ENCODE measurements around the gene METTL21A.

Gene METTL21A

DNA sequence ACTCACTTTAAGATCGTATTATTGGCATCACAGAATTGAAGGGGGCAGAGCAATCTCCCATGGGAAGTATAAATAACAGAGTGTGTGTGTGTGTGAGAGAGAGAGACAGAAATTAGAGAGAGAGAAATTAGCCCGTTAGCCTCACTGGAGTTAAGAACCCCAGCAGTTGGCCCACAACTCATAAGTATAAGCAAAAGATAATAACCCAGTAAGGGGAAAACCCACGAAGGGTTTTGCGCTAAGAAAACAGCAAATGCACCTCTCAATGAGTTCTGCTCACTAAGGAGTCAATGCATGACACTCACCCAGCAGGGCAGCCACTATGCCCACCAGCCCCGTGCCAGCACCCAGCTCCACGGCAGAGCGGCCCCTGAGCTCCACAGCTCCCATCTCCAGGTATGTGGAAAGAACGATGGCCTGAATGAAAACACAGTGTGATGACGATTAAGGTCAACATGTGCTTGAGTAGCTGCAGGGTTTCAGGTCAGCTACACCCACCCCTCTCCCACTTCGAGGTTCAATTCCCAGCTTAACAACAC, 3.6 kb downstream of the METTL21A start:
- no peak for DNase-seq

DNA sequence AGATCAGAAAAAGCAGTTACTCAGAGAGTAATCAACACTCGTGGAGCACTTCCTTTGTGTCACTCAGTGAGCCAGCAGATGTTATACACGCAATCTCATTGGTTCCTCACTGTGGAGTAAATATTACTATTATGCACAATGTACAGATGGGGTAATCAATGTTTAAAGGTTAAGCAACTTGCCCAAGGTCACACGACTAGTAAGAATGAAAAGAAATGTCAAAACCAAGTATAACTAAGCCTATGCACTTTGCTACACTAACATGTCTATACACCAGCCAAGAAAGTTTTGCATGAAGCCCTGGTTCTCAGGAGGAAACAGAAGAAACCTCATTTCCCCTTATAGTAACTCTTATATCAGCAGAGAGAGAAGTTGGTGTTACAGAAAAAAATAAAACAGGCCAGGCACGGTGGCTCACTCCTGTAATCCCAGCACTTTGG, 5.4 kb downstream of the METTL21A start:
- no peak for DNase-seq

DNA sequence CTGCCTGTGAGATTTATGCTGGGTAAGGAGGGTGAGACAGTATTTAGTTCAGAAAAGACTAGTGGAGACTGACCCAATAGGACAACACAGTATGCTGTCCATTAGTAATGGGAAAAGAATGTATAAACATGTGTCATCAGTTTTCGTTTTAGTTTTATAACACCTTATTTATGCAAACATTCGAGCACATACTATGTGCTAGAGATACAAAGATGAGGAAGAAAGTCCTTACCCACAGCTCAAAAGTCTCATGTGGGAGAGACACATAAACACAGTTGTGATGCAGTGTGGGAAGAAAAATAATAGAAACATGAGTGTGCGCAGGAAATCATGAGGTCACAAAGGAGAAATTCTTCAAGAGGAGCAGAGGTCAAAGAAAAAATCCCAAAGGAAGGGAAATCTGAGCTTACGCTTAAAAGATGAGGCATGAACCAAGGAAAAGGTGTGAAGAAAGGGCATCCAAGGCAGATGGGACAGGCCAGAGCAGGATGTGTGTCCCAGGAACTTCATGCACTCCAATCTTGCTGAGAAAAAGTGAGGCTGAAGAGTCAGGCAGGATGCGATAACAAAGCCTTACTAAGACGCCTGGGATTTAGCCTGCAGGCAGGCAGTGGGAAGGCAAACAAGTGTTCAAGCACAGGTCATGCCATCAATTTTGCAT, 8.1 kb downstream of the METTL21A start:
- no peak for DNase-seq

DNA sequence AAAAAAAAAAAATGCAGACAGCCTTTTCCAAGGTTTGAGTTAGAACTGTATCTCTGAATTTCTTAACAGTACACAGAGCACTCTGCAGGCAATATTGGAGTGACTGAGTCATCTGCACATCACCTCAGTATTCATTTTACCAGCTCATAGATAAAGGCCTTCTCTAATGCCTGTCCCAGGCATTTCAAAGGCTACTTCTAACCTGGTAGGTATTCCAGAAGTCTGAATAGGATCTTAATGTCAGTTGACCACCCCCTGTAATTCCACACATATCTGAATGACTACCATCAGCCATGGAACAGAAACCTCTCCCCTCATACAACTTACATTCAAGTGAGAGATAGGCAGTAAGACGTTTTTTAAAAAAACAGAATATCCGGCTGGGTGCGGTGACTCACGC, 9.0 kb downstream of the METTL21A start:
- DNase-seq = no peak

DNA sequence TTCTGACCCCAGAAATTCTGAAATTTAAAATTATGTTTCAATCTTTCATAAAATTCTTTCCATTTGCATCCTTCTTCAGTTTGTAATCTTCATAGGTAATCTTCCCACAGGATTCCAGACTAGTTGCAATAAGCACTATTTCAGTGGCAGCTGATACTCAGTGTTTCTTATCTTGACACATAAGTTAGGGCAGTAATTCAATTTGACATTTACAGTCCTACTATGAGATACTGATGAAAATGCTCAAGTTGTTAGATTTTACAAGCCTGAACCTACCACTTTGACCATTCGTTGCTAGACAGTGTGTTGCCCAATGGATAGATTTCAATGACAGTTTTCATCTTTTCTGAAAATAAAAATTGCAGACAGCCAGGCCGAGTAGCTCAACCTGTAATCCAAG, 10.4 kb downstream of the METTL21A start:
- no peak for DNase-seq

DNA sequence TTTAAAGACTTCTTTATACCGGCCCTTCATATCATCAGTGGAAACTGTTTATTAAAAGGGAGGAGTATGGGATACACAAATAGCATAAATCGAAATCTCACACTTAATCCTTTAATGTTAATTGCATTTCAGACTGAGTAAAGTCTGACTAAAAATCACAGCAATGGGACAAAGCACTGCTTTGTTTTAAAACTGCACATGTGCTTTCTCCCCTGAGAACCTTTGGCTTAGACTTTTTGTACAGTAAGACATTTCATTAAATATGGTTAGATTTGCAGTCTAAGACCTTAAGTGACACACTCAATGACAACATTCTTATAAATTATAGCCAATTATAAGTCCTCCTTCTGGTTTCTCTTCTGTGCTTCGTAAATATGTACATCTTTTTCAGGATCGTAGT, 12.5 kb downstream of the METTL21A start:
- DNase-seq = no peak

DNA sequence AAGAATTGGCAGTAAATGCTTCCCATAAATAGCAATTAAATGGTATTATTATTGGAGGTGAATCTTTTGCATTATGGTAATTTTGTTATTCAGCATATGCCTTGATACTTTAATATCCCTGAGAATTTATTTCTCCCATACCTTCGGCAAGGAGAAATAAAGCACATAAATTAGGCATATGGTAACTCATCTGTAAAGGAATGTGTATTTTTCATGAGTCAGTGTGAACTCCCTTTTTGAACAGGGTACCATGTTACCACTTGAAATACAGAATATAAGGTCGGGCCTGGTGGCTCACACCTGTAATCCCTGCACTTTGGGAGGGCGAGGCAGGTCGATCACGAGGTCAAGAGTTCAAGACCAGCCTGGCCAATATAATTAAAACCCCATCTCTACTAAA, 18.4 kb downstream of the METTL21A start:
- DNase-seq = no peak

DNA sequence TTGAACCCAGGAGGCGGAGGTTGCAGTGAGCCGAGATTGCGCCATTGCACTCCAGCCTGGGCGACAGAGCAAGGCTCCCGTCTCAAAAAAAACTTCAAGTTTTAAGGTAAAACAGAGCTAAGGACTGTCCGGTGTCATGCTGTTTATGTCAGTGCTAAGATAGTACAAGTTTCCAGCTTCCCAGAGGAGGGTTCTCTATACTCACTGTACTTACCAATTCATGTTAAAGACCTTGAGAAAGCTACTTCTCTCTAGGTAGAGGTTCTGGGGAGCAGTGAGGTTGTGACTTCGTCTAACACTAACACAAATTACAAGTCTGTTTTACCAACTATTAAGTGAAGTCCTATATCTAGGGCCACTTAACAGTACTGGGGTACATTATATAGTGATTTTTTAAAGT, 18.8 kb downstream of the METTL21A start:
- DNase-seq = no peak

DNA sequence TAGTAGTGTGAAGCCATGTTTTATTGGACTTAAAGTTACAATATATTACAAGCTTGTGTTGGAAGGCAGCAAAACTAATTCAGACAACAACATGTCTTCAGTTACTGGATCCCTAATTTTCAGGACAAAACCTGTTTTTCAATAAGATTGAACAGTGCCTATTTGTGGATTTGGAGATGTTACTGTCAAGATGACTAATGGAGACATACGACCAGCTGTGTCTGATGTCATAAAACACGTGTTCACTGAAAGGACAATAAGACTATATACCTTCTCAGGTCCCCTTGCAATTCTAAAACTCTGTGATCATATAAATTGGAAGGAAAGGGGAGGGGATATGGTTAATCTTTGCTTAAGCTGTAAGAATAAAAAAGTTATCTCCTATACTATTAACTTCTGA, 21.7 kb downstream of the METTL21A start:
- DNase-seq = no peak

DNA sequence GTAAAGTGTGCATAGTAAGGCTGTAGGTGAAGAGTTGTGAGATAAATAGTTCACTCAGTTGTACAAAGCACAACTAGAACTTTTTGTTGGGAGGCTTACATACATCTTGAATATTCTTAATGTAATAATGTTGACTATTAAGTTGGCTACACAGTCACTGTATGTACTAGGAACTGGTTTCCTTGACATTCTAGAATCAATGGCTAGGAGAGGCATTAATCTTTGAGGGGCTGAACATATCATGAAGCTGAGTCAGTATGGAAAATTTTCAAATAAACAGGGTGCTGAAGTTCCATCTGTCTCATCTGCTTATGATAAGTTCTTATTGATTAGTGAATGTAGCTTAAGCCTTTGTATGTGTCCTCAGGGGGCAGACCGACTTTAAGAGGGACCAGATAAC, 23.4 kb downstream of the METTL21A start:
- no peak for DNase-seq

DNA sequence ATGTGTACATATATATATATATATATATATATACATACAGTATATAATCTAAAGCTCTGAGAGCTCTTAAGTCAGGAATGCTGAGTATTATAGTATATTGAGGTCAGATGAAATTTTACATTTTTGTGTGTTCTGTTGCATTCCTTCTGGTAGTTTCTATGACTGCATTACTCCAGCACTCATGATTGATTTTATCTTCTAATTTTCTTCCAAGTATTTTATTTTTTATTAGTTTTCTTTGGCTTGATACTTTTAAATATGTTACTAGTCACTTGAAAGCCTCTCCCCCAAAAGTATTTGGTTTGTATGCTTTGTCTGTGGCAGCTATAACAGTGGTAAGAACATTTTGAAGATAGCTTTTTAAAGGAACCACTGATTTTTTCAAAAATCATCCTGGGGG, 25.0 kb downstream of the METTL21A start:
- DNase-seq = no peak

DNA sequence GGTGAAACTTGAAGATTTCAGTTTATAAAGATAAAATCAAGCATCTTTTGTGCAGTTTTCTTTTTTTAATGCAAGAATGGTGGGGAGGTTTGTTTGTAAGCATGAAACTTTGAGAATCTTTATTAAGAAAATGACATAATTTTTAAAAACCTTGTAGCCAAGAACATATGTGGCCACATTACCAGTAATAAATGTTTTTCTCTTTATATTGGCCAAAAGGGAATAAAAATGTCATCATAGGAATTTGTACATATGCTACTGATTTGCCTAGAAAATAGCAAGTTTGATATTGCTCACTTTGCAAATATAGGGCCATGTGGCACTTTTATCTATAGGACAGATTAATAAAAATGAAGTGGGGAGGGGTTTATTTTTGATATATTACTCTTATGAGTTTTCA, 25.6 kb downstream of the METTL21A start:
- DNase-seq = no peak

DNA sequence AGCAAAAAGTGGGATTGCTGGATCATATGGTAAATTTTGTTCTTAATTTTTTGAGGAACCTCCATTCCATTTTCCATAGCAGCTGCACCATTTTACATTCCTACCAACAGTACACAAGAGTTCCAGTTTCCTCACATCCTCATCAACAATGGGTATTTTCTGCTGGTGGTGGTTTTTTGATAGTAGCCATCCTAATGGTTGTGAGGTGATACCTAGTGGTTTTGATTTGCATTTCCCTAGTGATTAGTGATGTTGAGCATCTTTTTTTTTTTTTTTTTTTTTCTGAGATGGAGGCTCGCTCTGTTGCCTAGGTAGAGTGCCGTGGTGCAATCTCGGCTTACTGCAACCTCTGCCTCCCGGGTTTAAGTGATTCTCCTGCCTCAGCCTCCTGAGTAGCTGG, 30.5 kb downstream of the METTL21A start:
- no peak for DNase-seq

DNA sequence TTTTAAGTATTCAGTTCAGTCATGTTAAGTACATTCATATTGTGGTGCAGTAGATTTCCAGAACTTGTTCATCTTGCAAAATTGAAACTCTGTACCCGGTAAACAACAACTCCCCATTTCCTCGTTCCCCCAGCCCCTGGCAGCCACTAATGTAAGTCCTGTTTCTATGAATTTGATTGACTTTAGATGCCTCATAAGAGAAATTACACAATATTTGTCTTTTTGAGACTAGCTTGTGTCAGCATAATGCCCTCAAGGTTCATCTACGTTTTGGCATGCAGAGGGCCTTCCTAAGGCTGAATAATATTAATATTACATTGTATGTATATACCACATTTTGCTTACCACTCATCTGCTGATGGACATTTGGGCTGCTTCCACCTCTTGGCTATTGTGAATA, 30.9 kb downstream of the METTL21A start:
- DNase-seq = no peak

DNA sequence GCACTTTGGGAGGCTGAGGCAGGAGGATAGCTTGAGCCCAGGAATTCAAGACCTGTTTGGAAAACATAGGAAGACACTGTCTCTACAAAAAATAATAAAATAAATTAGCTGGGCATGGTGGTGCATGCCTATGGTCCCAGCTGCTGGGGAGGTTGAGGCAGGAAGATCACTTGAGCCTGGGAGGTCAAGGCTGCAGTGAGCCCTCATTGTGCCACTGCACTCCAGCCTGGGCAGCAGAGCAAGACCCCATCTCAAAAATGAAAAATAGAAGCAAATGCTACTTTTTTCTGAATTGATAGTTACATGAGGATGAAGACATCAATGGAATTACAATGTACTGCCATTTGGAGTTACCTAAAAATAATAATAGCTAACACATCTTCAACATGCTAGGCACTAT, 31.9 kb downstream of the METTL21A start:
- DNase-seq = no peak

DNA sequence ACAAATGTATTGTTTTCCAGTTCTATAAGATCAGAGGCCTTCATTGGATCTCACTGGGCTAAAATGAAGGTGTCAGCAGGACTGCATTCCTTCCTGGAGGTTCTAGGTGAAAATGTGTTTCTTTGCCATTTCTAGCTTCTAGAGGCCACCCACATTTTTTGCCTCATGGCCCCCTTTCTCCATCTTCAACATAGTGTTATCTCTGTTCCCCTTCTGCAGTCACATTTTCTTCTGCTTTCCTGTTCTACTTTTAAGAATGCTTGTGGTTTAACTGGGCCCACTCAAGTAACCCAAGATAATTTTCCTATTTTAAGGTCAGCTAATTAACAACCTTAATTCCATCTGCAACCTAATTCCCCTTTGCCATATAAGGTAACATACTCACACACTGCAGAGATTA, 36.1 kb downstream of the METTL21A start:
- no peak for DNase-seq

DNA sequence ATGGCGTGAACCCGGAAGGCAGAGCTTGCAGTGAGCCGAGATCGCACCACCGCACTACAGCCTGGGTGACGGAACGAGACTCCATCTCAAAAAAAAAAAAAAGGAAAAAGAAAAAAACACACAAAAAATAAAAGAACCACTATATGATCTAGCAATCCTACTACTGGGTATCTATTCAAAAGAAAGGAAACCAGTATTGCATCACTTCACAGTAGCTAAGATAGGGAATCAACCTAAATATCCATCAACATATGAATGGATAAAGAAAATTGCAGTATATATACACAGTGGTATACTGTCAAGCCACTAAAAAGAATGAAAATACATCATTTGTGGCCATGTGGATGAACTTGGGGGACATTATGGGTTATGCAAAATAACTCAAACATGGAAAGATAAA, 37.9 kb downstream of the METTL21A start:
- no peak for DNase-seq

DNA sequence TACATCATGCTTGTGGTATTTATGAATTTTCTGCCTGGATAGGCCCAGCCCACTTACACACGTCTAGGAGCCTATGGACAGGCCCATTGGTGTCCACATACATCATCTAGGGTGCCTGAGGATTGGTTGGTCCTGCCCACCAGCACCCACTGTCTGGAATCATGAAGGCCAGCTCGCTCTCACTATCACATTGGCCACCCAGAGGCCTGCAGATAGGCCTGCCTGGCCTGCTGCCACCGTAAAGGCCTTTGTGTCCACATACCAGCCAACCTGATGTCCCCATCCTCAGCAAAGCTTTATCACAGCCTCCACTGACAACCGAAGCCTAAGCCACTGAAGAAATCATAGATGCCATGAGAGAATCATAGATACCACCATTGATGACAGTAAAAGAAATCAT, 40.2 kb downstream of the METTL21A start:
- DNase-seq = no peak

DNA sequence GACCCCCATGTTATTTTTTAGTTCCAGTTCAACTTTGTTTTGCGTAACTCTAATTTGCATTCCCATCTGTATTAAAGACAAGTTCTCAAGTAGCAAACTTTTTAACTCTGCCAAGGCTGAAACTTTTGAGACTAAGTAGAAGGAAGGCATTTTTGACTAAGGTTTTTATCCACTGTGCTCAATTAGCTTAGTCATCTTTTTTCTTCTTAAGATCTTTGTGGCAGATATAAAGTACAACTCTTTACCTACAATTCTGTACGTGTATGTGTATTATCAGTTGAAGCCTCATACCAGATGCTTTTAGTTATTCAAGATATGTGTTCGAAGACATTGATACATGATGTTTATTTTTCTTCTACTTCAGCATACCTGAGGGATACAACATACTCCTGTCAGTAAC, 53.8 kb downstream of the METTL21A start:
- no peak for DNase-seq

DNA sequence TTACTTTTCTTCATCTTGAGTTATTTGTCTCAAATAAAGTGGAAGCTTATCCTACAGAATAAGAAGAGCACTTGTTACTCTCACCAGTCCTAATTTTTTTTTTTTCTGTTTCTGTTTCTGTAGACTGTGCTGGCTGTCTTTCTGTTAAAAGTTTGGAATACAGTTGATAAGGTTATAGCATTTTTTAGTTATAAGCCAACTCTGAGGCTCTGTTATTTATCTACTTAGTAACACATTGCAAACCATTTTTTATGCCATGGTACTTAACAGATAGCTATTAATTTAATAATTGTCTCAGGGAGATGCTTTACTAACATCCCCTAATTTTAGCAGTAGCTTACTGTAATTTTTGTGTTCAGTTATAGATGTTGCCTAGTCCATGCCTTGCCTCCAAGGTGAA, 57.5 kb downstream of the METTL21A start:
- DNase-seq = no peak

DNA sequence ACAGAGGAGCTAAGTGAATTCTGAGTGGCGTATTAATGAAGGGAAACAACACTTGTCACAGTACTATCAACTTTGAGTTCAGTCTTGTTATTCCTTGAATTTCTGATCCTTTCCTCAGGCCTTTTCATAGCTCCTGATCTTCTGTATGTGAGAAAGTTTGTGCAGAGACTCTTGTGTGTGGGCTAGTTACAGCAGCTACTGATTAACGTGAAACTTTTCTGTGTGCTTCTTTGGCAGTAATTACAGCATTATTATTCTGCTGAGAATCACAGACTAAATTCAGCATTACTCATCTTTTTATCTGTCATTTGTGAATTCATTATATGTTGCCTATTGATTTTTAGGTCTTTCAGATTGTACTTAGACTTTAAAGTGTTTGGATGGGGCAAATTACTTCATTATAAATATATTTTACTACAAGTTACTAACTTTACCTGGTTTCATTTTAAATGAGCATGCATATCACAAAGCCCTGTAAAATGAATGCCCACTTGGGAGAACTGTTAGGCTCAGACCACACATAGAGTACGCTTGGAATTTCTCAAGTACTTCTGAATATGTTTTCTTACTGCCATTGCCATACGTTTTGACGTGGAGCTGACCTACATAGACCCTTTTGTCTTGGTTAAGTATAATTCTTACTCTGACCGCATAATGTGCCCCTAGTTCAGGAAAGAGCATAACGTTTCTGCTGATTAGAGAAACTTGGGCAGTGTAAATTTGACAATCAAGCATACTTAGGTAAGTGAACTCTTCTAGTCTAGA, 59.3 kb downstream of the METTL21A start:
- DNase-seq = no peak
